B cell (primary cell): ENCODE results near the gene SIT1.

ENCODE experiments used
- CTCF ChIP-seq: fragments of 200-600 bp; IDR thresholded peaks from one replicate; pipeline ENCODE4 v1.8.0; 2022; ENCODE audit warnings: antibody characterized with exemption, mild to moderate bottlenecking
- EZH2 ChIP-seq: IDR thresholded peaks from 2 replicates; pipeline ENCODE4 v1.6.1; 2012; ENCODE audit warnings: borderline replicate concordance, low read depth, mild to moderate bottlenecking, moderate library complexity, low read length; ENCODE audit not compliant: insufficient read depth, poor library complexity, severe bottlenecking

- TF ChIP-seq CTCF (no peak), EZH2 (no peak)
These were observed 34.8 kb upstream of the SIT1 start for GRCh38 chr9:35685506-35685905.
